Suppressor macrophage treated with lipopolysaccharide for 1 hour (primary cell): Measurements from ENCODE around the gene FZR1.
"Not testable (repeated sequence)": the region's sequence is repeated elsewhere in the genome, so short reads cannot be mapped to it uniquely, and the experiment has no call there.

ENCODE experiments used
- DNase-seq, 3 donors: peaks; one replicate each; pipeline ENCODE4 v3.0.0-alpha.2; 2020 to 2022

Gene FZR1

DNA sequence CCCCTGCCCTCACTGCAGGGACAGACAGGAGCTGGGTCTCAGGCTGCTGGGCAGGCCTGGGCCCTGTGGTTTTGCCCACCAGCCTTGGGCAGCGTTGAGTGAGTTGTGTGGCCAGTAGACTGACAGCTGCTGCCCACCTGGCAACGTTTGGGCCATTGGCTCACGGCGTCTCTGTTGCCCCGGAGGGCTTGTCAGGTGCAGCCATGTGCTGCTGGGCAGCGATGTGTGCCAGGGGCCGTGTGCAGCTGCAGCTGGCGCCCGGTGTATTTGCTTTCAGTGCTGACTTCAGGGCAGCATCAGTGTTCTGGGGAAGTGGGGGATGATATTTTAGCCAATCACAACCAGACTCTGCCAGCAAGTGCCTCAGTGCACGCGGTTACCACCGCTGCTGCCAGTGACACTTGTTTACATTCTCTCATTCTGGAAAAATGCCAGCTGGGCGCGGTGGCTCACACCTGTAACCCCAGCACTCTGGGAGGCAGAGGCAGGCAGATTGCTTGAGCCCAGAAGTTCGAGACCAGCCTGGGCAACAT is 10.6 kb downstream of the FZR1 start:
- no peak for DNase-seq

DNA sequence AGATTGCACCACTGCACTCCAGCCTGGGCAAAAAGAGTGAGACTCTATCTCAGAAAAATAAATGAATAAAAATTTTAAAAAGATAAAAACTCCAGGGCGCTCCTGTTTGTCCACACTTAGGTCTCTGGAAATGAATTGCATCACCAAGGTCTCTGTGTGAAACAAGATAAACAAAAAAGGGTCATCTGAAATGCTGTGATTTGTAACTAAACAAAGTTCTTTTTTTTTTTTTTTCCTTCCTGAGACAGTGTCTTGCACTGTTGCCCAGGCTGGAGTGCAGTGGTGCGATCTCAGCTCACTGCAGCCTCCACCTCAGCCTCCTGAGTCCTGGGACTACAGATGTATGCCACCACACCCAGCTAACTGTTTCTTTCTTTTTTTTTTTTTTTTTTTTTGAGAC is 11.5 kb downstream of the FZR1 start:
- no peak for DNase-seq

DNA sequence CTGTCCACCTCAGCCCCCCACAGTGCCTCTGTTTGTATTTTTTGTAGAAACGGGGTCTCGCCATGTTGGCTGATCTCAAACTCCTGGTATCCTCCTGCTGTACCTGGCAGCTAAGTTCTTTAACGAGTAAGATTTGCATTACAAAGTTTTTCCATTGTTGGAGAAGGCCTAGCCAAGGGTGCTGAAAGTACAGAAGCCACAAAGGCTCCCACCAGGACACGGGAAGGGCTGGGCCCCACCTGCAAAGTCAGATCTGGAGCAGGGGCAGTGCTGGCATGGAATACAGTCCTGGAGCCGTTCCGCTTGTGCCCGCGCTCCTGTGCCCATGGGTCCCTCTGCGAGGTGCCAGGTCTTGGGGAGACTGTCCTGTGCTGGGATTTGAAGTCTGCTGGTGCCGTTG is 12.1 kb downstream of the FZR1 start:
- DNase-seq = no peak

DNA sequence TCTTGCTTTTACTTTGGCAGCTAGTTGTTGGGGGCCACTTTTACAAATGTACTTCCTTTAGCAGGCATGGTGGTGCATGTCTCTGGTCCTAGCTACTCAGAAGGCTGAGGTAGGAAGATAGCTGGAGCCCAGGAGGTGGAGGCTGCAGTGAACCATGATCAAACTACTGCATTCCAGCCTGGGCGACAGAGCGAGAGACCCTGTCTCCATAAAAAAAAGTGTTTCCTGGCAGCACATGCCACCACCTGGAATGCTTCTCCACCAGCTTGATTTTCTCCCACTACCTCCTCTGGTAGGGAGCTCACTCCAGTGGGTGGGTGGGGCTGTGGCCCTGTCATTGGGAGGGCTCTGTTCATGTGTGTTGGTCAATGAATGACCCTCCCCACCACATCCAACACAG is 12.5 kb downstream of the FZR1 start:
- DNase-seq = no peak

DNA sequence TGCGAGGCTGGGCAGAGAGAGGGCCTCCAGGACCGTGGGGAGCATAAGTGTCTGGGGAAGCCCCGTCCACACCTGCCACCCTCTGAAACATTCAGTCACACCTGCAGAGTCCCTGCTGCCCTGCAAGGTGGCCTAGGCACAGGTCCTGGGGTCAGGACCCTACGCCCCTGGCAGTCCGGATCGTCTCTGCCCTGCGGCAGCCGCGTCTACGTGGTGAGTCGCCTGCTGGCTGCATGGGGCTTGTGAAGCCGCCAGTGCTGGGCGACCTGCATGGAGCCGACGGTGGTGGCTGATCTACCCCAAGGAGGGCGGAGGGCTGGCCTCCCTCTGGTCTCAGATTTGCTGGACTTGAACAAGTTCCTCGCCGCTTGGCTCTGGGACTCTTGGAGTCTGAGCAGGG is 13.0 kb downstream of the FZR1 start:
- DNase-seq = no peak

DNA sequence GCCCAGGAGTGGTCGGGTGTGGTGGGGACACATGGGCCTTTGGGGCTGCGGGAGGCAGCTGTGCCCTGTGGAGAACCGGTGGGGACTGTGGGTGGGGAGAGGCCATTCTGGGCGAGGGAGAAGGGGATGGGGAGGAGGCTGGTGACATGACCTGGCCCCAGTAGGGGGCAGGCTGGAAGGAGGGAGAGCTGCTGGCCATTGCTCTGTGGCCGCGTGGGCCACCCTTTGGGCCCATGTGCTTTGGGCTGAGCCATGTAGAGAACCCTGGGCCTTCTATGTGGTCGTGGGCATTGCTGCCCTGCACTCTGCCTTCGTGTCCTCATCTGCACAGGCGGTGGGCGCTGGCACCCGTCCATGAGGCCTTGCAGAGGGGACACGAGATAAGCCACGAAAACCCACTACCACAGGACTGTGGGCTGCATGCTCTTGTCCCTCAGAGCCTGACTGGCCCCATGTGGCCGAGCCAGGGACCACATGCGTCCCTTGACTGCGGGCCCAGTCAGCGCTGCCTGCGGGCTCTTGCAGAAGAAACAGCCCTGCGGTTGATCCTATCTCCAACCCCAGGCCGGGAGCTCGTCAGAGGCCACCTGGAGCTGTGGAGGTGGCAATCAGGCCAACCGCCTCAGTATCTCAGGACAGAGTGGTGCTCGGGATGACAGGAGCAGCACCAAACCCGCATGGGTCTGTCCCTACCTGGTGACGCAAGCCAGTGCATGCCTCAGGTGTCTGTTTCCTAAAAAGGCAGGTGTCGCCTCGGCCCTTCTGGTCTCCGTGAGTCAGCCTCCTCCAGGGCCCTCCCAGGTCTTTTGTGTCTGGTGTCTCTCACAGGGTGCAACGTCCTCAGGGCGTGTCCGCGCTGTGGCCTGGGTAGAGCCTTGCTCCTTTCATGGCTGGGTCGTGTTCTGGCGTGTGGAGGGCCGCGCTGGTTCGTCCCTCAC is 14.3 kb downstream of the FZR1 start:
- DNase-seq = no peak

DNA sequence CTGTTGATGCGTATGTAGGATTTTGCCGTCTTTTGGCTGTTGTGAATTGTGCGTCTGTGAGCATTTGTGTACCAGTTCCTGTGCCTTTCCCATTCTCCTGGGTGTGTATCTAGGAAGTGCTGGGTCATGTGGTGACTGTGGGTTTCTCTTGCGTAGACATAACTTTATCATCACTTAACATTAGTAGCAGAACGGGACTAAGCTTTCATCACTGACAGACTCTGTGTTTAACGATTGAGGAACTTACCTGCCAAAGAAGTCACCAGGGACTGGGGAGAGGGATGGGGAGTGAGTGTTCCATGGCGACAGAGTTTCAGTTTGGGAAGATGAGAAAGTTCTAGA is 15.0 kb downstream of the FZR1 start:
- no peak for DNase-seq

DNA sequence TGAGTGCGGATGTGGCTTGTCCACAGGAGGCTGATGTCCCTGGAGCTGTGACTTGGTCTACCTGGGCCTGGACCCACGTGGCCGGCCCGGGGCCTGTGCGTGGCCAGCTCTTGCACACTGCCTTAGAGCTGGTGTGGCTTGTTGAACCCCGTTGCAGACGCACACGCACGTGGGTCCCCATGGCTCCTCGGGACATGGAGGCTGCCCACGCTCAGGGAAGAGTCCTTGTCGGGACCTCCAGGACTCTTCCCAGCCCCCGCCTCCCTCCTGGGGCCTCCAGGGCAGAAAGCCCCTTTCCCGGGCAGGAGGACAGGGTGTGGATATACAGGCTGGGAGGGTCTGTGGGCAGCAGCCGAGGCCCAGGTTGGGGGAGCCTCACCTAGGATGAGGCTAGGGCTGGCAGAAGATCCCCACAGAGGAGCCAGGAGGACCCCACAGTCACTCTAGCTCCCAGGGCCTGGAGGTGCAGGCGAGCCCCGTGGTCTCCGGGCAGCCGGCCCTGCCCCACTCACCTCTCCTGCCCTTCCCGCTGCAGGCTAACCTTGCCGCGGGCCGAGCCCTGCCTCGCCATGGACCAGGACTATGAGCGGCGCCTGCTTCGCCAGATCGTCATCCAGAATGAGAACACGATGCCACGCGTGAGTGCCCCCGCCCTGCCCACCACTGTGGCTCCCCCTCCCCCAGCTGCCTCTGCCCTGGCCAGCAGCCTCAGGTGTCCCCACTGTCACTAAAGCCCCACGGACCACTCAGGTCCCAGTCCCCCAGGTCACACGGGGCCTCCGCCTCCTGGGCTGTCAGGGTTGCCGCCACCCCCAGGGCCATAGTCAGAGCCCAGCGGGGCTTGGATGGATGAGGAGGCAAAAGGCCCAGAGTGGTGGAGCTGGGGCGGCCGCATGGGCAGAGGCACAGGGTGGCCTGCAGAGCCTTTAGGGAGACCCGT is 16.6 kb downstream of the FZR1 start:
- DNase-seq = no peak

DNA sequence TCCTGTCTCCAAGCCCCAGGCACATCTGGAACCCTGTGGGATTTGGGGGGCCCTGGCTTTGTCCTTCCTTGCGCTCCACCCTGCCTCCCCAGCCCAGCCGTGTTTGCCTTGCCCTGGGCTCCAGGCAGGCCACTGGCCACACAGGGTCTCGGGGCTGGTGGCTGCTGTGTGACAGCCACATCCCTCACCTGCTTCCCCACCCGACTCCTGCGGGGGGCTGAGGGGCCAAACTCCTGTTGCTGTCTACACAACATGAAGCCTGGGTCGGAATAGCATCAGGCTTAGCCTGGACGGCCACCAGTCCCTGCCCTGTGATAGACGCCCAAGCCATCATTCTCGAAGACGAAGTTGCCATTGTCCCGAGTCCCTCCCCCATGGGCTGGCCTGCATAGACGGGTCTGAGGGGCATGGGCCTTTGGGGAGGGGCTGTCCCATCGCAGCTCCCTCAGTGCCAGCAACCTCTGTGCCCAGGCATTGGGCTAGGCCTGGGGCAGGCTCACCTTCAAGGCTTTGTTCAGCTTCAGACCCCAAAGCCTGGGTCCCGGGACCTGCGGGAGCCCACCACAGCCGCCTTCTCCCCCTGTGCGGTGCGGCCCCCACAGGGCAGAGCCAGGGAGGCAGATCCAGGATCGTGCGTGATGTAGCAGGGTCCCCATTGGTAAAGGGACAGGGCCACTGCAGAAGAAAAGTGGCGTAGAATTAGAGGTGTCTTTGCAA is 17.4 kb downstream of the FZR1 start:
- DNase-seq = no peak

DNA sequence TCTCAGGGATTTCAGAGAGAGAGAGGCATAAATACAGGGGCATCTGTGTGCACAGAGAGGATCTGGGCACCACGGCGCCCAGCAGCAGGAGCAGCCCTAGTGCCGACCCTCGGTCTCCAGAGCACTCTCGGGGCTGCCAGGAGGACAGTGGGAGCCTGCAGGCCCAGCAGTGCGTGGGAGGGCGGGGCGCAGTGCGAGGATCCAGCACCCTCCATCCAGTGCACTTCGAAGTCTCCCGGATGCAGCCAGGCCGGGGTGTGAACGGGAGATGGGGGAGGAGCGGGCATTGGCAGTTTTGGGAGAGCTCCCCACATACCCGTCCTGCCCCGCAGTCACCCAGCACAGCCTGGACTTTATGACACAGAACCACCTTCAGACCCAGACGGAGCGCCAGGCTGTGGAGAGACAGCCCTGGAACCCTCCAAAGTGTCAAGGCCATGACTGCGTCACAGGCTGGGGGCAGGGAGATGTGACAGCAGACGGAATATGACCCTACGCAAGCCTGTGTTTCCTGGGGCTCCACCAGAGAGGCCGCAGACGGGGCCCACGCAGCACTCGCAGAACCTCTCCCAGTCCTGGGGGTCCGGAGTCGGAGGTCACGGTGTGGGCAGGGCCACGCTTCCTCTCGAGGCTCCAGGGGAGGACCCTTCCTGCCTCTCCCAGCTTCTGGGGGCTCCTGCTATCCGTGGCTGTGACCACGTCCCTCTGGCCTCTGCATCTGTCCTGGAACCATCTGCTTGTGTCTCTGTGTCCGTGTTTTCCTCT is 18.1 kb downstream of the FZR1 start:
- no peak for DNase-seq

DNA sequence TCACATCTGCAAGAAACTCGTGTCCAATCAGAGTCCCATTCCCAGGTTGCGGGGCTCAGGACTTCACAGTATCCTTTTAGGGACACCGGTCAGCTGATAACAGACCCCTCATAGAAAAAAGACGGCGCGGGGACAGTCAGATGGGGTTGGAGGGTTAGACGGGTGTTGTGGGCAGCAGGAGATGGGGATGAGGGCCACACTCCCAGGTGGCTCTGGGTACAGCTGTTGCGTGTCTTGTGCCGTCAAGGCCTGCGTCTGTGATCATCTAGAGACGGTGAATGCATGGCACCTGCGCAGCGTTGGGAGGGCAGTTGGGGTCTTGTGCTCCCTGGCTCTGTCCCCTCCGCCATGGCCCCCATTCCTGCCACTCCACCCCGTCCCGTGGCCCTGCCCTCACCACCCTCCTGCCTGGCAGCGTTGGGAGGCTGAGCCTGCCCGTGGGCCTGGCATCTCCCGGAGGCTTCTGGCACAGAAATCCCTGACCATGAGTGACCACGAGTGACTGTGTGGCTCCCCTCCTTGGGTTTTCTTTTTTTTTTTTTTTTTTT is 18.9 kb downstream of the FZR1 start:
- DNase-seq = no peak

DNA sequence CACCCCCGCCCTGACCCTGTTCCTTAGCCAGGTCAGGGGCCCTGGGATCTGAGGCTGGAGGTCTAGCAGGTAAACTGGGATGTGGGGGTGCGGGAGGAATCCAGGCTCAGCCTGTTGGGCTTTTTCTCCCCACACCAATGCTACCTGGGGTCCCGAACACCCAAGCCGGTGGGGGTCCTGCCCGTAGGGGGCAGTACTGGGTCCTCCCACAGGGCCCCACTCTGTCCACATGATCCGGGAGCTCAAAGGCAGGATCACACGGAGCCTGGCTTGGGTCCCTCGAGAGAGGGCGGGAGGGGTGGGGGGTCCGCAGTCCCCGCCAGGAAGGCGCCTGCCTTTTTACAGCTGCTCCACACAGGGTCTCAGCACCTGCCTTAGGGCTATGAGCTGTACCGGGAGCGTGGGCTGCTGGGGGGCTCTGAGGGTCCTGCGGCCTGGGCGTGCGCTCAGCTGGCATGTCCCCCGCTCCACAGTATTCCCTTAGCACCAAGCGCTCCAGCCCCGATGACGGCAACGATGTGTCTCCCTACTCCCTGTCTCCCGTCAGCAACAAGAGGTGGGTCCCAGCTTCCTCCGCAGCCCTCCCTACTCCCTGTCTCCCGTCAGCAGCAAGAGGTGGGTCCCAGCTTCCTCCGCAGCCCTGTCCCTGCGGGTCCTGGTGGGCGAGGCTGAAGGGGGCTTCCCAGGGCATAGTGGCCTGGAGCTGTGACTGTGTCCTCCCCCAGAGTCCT is 20.6 kb downstream of the FZR1 start:
- no peak for DNase-seq

DNA sequence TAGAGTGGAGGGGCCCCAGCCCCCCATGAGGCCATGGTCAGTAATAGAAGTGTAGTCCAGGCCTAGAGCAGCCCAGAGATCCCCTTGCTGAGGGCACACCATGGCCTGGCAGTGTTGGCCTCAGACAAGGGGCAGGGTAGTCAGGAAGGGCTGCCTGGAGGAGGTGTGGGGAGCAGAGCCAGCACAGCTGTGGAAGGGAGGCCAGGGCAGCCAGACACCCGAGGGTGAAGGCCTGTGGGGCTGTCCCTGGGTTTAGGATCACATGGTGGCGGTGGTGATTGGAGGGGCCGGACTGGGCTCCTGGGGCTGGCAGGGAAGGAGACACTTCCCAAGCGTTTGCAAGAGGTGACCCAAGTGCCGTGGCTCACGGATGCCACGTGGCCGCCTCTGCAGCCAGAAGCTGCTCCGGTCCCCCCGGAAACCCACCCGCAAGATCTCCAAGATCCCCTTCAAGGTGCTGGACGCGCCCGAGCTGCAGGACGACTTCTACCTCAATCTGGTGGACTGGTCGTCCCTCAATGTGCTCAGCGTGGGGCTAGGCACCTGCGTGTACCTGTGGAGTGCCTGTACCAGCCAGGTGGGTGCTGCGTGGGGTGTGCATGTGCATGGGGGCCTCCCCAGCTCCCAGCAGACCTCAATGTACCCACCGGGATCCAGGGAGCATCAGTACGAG is 21.3 kb downstream of the FZR1 start:
- DNase-seq = no peak

DNA sequence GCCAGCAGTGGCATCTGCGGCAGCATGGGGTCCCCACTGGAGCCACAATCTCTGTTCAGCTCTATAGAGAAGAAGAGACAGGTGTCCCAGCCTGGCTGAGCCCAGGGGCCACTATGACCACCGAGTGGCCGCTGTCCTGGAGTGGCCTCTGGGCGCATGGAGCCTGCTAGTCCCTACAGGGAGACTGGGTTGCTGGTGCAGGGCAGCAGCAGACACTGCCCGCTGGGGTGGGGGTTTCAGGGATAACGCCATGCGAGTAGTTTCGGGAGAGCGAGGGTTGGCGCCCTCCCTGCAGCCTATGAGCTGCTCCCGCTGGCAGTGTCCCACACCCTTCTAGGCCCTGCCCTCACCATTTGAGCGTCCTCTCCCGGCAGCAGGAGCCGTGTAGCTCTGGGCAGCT is 22.0 kb downstream of the FZR1 start:
- no peak for DNase-seq

DNA sequence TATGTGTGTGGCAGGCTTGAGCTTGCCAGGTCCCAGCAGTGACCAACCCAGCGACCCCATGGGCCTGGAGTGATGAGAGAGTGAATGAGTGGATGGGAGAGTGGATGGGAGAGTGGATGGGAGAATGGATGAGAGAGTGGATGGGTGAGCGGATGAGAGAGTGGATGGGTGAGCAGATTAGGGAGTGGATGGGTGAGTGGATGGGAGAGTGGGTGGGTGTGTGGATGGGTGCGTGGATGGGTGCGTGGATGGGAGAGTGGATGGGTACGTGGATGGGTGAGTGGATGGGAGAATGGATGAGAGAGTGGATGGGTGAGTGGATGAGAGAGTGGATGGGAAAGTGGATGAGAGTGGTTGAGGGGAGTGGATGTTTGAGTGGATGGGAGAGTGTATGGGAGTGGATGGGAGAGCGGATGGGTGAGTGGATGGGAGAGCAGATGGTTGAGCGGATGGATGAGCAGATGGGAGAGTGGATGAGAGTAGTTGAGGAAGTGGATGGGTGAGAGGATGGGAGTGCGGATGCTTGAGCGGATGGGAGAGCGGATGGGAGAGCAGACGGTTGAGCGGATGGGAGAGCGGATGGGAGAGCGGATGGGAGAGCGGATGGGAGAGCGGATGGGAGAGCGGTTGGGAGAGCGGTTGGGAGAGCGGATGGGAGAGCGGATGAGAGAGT is 22.6 kb downstream of the FZR1 start:
- no peak for DNase-seq

DNA sequence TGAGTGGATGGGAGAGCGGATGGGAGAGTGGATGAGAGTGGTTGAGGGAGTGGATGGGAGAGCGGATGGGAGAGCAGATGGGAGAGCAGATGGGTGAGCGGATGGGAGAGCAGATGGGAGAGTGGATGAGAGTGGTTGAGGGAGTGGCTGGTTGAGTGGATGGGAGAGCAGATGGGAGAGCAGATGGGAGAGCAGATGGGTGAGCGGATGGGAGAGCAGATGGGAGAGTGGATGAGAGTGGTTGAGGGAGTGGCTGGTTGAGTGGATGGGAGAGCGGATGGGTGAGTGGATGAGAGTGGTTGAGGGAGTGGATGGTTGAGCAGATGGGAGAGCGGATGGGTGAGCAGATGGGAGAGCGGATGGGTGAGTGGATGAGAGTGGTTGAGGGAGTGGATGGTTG is 23.2 kb downstream of the FZR1 start:
- DNase-seq = not testable (repeated sequence)

DNA sequence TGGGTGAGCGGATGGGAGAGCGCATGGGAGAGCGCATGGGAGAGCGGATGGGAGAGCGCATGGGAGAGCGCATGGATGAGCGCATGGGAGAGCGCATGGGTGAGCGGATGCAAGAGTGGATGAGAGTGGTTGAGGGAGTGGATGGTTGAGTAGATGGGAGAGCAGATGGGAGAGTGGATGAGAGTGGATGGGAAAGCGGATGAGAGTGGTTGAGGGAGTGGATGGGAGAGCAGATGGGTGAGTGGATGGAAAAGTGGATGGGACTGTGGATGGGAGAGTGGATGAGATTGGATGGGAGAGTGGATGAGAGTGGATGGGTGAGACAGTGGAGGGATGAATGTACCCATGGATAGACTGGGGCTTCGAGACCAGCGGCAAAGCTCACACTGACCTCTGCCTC is 24.3 kb downstream of the FZR1 start:
- no peak for DNase-seq

DNA sequence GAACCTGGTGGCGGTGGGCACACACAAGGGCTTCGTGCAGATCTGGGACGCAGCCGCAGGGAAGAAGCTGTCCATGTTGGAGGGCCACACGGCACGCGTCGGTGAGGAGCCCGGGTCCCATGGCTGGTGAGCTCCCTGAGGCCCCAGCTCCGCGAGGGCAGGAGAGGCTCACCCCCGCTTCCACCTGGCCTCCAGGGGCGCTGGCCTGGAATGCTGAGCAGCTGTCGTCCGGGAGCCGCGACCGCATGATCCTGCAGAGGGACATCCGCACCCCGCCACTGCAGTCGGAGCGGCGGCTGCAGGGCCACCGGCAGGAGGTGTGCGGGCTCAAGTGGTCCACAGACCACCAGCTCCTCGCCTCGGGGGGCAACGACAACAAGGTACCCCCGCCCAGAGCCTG is 25.6 kb downstream of the FZR1 start:
- no peak for DNase-seq

DNA sequence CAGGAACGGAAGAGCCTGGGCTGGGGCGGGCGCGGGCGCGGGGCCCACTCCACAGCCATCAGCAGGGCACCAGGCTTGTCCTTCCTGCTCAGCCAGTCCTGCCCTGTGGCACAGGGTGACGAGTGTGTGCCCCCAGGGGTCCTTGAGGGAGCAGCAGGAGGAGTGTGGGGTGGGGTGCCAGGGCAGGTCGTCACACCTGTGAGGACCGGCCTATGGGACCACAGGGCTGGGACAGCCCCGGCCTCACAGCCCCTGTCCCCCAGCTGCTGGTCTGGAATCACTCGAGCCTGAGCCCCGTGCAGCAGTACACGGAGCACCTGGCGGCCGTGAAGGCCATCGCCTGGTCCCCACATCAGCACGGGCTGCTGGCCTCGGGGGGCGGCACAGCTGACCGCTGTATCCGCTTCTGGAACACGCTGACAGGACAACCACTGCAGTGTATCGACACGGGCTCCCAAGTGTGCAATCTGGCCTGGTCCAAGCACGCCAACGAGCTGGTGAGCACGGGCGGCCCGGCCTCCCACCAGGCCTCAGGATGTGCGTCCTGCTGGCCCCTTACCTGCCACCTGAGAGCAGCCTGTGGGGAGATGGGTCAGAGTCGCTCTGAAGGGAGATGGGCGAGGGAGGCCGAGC is 26.2 kb downstream of the FZR1 start:
- DNase-seq = no peak

DNA sequence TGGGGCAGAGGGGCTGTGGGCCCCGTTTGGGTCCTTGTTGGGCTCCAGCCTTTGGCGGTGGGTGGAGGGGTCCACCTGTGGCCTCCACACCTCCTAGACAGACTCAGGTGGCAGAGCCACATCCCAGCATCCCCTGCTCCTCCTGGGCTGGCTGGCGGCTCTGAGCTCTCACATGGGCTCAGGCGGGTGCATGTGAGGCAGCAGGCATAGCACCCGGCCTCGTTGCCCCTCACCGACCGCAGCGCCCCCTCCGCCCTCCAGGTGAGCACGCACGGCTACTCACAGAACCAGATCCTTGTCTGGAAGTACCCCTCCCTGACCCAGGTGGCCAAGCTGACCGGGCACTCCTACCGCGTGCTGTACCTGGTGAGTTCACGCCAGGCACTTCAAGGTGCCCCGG is 26.9 kb downstream of the FZR1 start:
- DNase-seq = no peak
